ENCODE measurements around the gene PLPP3. TPM values are rescaled to one million over a fixed set of nuclear protein-coding genes. Genes with fewer than 3 reads are reported as not detected.

PLPP3 gene
- total RNA-seq, 1 experiment from 2014 or later, result 26.7 TPM

GRCh38 chr1:56627019-56627635 lies 47.8 kb upstream of the PLPP3 start:
- H3K27ac ChIP-seq (ENCODE audit: insufficient read length, low read depth, low read length), result no peak overlapping the region
- H2BK15ac ChIP-seq (ENCODE audit: low read depth, low read length), result no peak overlapping the region
- no peak overlapping the region for H3K4me2 ChIP-seq (ENCODE audit: insufficient read depth, insufficient read length, low read length)
- H3K9me3 ChIP-seq (ENCODE audit: control insufficient read depth, low read depth, low read length), result no peaks in the 10 kb centered on the region
- peaks cover 0 to 2% (median 0%) of the 10 kb centered on the region in 3 experiments; a peak in 1 of 7 replicates for H3K36me3 Mint-ChIP-seq (ENCODE audit: insufficient read depth in 1 of 3, low read depth in 3 of 3)
- H3K18ac ChIP-seq (ENCODE audit: insufficient read length, low read depth, low read length), result no peak overlapping the region
- H2AK5ac ChIP-seq (ENCODE audit: insufficient read length, low read length), result no peak overlapping the region
- H3K4me3 Mint-ChIP-seq, result no peak overlapping the region
- no peak for TF ChIP-seq CTCF (conservative IDR thresholded peaks at IDR 0.05)
- no peak overlapping the region for H2AFZ ChIP-seq (ENCODE audit: low read length)
- no peak overlapping the region for H4K8ac ChIP-seq (replicated peaks; ENCODE audit: insufficient read length, low read depth, low read length)
- no peaks in the 10 kb centered on the region for H3K79me1 ChIP-seq (ENCODE audit: insufficient read depth, low read depth, low read length, poor library complexity, severe bottlenecking)
- H2BK20ac ChIP-seq (ENCODE audit: low read depth, low read length, poor library complexity, severe bottlenecking), result no peak overlapping the region
- H2BK12ac ChIP-seq (ENCODE audit: insufficient read length, low read depth, low read length), result no peak overlapping the region
- WGBS (ENCODE audit: extremely low coverage, insufficient read length, low lambda C conversion rate), result no CpG with 5 or more reads among the region's 3 CpGs
- no peak overlapping the region for H4K91ac ChIP-seq (ENCODE audit: insufficient read length, low read depth, low read length)
- no peak overlapping the region for H3K27ac Mint-ChIP-seq
- H3K27me3 Mint-ChIP-seq (ENCODE audit: low read depth), result no peaks in the 10 kb centered on the region
- no peak overlapping the region for H3K4ac ChIP-seq (ENCODE audit: low read depth, low read length)
- H3K23ac ChIP-seq (ENCODE audit: insufficient read length, low read depth, low read length), result no peak overlapping the region
- no peak overlapping the region for H3T11ph ChIP-seq (ENCODE audit: low read length)
- H3K27me3 ChIP-seq (ENCODE audit: insufficient read depth, low read length), result no peaks in the 10 kb centered on the region
- no peaks in the 10 kb centered on the region for H4K20me1 ChIP-seq (ENCODE audit: control insufficient read depth, insufficient read depth, insufficient read length)
- H3K9me3 Mint-ChIP-seq, result peaks cover 0 to 2% of the 10 kb centered on the region in 2 experiments; a peak in 3 of 5 replicates
- no peak overlapping the region for H4K5ac ChIP-seq (ENCODE audit: insufficient read length, low read depth, low read length)
- H3K23me2 ChIP-seq (ENCODE audit: insufficient read length, low read depth, low read length, poor library complexity, severe bottlenecking), result no peaks in the 10 kb centered on the region
- H3K9ac ChIP-seq (ENCODE audit: extremely low read depth, insufficient read length, low read length), result no peak overlapping the region
- H3K79me2 ChIP-seq (ENCODE audit: insufficient read depth, low read length), result no peaks in the 10 kb centered on the region
- DNase-seq, result no peak
- H3K4me1 Mint-ChIP-seq, result peaks cover 10 to 11% of the 10 kb centered on the region in 2 experiments; a peak in 3 of 4 replicates
- H3K14ac ChIP-seq (ENCODE audit: insufficient read depth, low read length), result no peak overlapping the region
- no peak overlapping the region for H3K56ac ChIP-seq (ENCODE audit: insufficient read length, low read depth, low read length)
- H3K4me1 ChIP-seq (ENCODE audit: insufficient read depth, low read length), result no peaks in the 10 kb centered on the region
- H2BK5ac ChIP-seq (ENCODE audit: insufficient read length, low read length), result no peak overlapping the region
- H2BK120ac ChIP-seq (ENCODE audit: low read depth, low read length, poor library complexity, severe bottlenecking), result no peak overlapping the region

Data from H9 (cell line).